A673 (cell line): ENCODE data around the gene C12orf57. TPM values are rescaled to one million over a fixed set of nuclear protein-coding genes. Genes with fewer than 3 reads are reported as not detected.
A peak's percentile ranks its signal among the peaks of the same experiment; 100 is the strongest.
"Not testable (repeated sequence)": the region's sequence is repeated elsewhere in the genome, so short reads cannot be mapped to it uniquely, and the experiment has no call there.

Experiments
- BruUV-seq: library from RNA; stranded (reverse); fragments of 400-500 nt; replicated peaks from 2 replicates; lab custom pipeline; 2021; lab: Mats Ljungman, UMichigan
- CTCF ChIA-PET: fragments of 300-600 bp; sonication (Branson Sonifier 250); formaldehyde crosslinking; loops from one replicate; lab custom pipeline; 2022; ENCODE audit warnings: antibody characterized with exemption; lab: Charles Lee
- POLR2A ChIA-PET: fragments of 300-600 bp; sonication (Branson Sonifier 250); formaldehyde crosslinking; loops from one replicate; lab custom pipeline; 2022; ENCODE audit warnings: antibody characterized with exemption; ENCODE audit not compliant: low non-redundant PET; lab: Charles Lee
- DNase-seq: peaks from one replicate; pipeline ENCODE4 v3.0.0-alpha.2; 2015; ENCODE audit warnings: low spot score
- H3K27ac ChIP-seq: fragments of 200-600 bp; sonication (generic); 2 replicates; pipeline ENCODE4 v1.5.1; 2016; ENCODE audit warnings: mixed run types, low read depth, mild to moderate bottlenecking, mixed read lengths, antibody characterized with exemption, low read length; ENCODE audit not compliant: poor library complexity, severe bottlenecking
- H3K27me3 ChIP-seq: fragments of 200-600 bp; sonication (generic); replicated peaks from 2 replicates; pipeline ENCODE4 v1.6.1; 2017; ENCODE audit warnings: mixed run types, low read depth, mild to moderate bottlenecking, mixed read lengths, antibody characterized with exemption, low read length; ENCODE audit not compliant: insufficient read depth, poor library complexity
- H3K36me3 ChIP-seq: fragments of 200-600 bp; sonication (generic); 2 replicates; pipeline ENCODE4 v1.6.1; 2016; ENCODE audit warnings: mixed run types, mild to moderate bottlenecking, mixed read lengths, antibody characterized with exemption, low read length; ENCODE audit not compliant: insufficient read depth, poor library complexity, severe bottlenecking
- H3K4me1 ChIP-seq: fragments of 200-600 bp; sonication (generic); 2 replicates; pipeline ENCODE4 v1.6.1; 2017; ENCODE audit warnings: mixed run types, mild to moderate bottlenecking, mixed read lengths, antibody characterized with exemption, low read length; ENCODE audit not compliant: insufficient read depth, poor library complexity, severe bottlenecking
- H3K4me3 ChIP-seq: fragments of 200-600 bp; sonication (generic); 2 replicates; pipeline ENCODE4 v1.5.1; 2016; ENCODE audit warnings: low read depth, mixed run types, mild to moderate bottlenecking, mixed read lengths, low read length; ENCODE audit not compliant: poor library complexity, severe bottlenecking
- H3K9me3 ChIP-seq: fragments of 200-600 bp; sonication (generic); 2 replicates; pipeline ENCODE4 v1.6.1; 2016; ENCODE audit warnings: mixed run types, low read depth, mild to moderate bottlenecking, mixed read lengths, antibody characterized with exemption, low read length; ENCODE audit not compliant: poor library complexity, severe bottlenecking
- EZH2 ChIP-seq: fragments of 200-600 bp; sonication (generic); IDR thresholded peaks from 2 replicates; pipeline ENCODE4 v1.6.1; 2017; ENCODE audit warnings: borderline replicate concordance, low read depth, mild to moderate bottlenecking, mixed read lengths, antibody characterized with exemption, low read length; ENCODE audit not compliant: poor library complexity, severe bottlenecking
- intact Hi-C: fragments of 100-400 bp; cut with micrococcal nuclease; formaldehyde crosslinking; loops from one replicate; pipeline ENCODE4 v1.10.0; 2022; ENCODE audit not compliant: unreplicated experiment
- total RNA-seq: library from RNA; stranded (reverse); gene quantifications from 2 replicates; pipeline ENCODE4 v1.2.3, GENCODE V29; 2021
- TF ChIP-seq, protein P1 (sequence below): fragments of 300-800, 200-600 bp; sonication (generic); conservative IDR thresholded peaks from 2 replicates; pipeline ENCODE4 v1.5.1; 2017; ENCODE audit warnings: low read depth, mild to moderate bottlenecking, antibody characterized with exemption, low read length, moderate library complexity, mixed read lengths

The C12orf57 gene
- total RNA-seq, 1 experiment from 2014 or later = 260 TPM

GRCh38 chr12:6903722-6904121 lies 40.1 kb upstream of the C12orf57 start:
- Histone ChIP-seq H3K4me1 (peaks cover 7% of the 10 kb centered on the region), H3K36me3 (no peaks in the 10 kb centered on the region), H3K9me3 (no peaks in the 10 kb centered on the region), H3K4me3 (no peak overlapping the region), H3K27me3 (no peaks in the 10 kb centered on the region), H3K27ac (no peak overlapping the region)
- no TSS peak for BruUV-seq
- no peak for DNase-seq
- intact Hi-C loops = loop anchor here (2.0 kb wide), 1 partner anchor 31 kb away; the partner anchor contains the start of gene SPSB2
- TF ChIP-seq, protein P1, sequence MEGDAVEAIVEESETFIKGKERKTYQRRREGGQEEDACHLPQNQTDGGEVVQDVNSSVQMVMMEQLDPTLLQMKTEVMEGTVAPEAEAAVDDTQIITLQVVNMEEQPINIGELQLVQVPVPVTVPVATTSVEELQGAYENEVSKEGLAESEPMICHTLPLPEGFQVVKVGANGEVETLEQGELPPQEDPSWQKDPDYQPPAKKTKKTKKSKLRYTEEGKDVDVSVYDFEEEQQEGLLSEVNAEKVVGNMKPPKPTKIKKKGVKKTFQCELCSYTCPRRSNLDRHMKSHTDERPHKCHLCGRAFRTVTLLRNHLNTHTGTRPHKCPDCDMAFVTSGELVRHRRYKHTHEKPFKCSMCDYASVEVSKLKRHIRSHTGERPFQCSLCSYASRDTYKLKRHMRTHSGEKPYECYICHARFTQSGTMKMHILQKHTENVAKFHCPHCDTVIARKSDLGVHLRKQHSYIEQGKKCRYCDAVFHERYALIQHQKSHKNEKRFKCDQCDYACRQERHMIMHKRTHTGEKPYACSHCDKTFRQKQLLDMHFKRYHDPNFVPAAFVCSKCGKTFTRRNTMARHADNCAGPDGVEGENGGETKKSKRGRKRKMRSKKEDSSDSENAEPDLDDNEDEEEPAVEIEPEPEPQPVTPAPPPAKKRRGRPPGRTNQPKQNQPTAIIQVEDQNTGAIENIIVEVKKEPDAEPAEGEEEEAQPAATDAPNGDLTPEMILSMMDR = no peak
- TF ChIP-seq EZH2 = no peak
- POLR2A ChIA-PET = no interaction called here
- CTCF ChIA-PET = no interaction called here

DNA sequence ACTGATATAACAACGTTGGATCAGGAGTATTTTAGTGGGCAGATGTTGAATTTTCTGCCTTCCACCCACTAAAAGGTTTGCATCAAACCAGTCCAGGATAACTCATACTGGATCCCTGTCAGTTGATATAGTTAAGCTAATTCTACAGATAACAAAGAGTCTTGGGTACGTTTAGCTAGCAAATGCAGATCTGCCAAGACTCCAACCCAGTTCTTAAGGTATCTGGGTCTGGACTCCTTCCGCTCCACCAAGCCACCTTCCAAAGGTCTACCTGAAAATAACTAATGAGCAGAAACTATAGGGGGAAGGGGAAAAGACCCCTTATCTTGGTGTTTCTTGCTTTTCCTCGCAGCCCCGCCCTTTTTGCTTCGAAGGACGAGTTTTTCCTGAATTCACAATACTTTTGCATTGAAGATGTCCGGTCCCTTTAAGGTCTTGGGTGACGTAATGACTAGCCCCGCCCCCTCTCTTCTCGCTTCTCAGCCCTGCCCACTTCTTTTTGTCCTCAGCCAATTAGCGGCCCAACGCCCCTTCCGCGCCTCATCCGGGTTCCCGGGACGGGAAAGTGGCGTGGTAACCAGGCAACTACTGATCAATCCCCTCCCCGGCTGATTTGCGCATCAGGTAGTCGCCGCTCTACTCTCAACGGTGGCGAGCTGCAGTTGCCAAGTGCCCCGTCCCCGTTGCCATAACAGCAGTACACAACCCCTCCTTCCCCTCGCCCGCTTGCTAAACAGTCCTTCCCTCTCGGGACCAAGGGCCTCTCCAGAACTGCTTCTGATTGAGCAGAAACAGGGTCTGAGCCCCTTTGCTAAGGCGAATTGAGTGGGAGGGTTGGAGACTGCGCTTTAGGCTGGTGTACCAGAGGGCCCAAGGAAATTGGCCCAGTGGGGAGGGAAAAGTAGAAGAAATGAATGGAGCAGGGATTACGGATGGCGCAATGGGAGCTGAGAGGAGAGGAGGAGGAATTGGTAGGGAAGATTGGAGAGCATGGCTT lies 39.2 kb upstream of the C12orf57 start, which contains the start of gene LRRC23:
TSS of gene LRRC23 (plus strand) at position 543 of the 997 bp plus-strand sequence. CDS start 812 bp downstream, outside the sequence.
- no peaks in the 10 kb centered on the region for H3K9me3 ChIP-seq
- POLR2A ChIA-PET = no interaction called here
- peak within 1 kb of the TSS; percentile 63 for H3K27ac ChIP-seq
- H3K4me3 ChIP-seq = peak within 1 kb of the TSS; percentile 56
- BruUV-seq = no TSS peak
- H3K36me3 ChIP-seq = no peaks in the 10 kb centered on the region
- peak; percentile 98 for DNase-seq
- no peaks in the 10 kb centered on the region for H3K27me3 ChIP-seq
- CTCF ChIA-PET = interaction anchor here (0.6 kb wide), 1 partner anchor 33 kb away, joined by 4 read pairs; no protein-coding TSS in a partner anchor
- H3K4me1 ChIP-seq = peaks cover 7% of the 10 kb centered on the region
- intact Hi-C loops = loop anchor here (2.0 kb wide), 1 partner anchor 32 kb away; the partner anchor contains the start of gene SPSB2
- TF ChIP-seq EZH2 = no peak
- TF ChIP-seq, protein P1 = no peak

DNA sequence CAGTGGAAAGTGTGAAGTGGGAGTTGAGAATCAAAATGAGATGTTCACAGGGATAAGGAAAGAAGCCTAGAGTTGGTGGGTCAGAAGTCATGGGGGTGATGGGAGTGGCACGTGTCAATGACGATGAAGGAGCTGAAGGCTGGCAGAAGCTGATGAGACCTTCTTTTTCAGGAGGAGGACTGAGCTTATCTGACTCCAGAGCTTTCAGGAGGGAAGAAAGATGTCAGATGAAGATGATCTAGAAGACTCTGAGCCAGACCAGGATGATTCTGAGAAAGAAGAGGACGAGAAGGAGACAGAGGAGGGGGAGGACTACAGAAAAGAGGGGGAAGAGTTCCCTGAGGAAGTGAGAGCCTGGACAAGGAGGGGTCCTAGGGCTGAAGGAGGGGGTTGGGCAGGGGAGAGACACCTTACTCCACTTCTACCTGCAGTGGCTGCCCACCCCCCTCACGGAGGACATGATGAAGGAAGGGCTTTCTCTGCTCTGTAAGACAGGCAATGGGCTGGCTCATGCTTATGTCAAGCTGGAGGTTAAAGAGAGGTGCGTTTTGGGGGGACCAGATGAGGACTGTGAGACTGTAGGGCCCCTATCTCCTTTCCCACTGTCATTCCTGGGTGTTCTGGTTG lies 38.3 kb upstream of the C12orf57 start:
- peak overlapping the region; percentile 56 for H3K4me3 ChIP-seq
- peak overlapping the region; percentile 63 for H3K27ac ChIP-seq
- no peaks in the 10 kb centered on the region for H3K36me3 ChIP-seq
- peaks cover 7% of the 10 kb centered on the region for H3K4me1 ChIP-seq
- DNase-seq = no peak
- intact Hi-C loops = loop anchor here (2.0 kb wide), 1 partner anchor 33 kb away; the partner anchor contains the start of gene SPSB2
- ChIA-PET POLR2A (no interaction called here), CTCF (no interaction called here)
- BruUV-seq = no TSS peak
- H3K9me3 ChIP-seq = no peaks in the 10 kb centered on the region
- TF ChIP-seq, protein P1 = no peak
- TF ChIP-seq EZH2 = no peak
- H3K27me3 ChIP-seq = no peaks in the 10 kb centered on the region

DNA sequence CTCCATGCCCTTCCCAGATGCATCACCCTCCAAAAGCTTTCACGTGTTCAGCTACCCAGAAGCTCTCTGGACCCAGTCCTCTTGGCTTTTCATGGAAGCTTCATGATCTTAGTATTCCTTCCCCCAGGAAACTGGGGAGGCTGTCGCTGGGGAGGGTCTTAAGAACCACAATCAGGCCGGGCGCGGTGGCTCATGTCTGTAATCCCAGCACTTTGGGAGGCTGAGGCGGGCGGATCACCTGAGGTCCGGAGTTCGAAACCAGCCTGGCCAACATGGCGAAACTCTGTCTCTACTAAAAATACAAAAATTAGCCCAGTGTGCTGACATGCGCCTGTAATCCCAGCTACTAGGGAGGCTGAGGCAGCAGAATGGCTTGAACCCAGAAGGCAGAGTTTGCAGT lies 35.7 kb upstream of the C12orf57 start:
- H3K36me3 ChIP-seq, intact Hi-C loops, H3K4me1 ChIP-seq, CTCF ChIA-PET, DNase-seq, H3K9me3 ChIP-seq, H3K27me3 ChIP-seq, H3K4me3 ChIP-seq, H3K27ac ChIP-seq, BruUV-seq, POLR2A ChIA-PET: not testable (repeated sequence)
